Measurements from ENCODE around the gene SMARCD1.

DNA sequence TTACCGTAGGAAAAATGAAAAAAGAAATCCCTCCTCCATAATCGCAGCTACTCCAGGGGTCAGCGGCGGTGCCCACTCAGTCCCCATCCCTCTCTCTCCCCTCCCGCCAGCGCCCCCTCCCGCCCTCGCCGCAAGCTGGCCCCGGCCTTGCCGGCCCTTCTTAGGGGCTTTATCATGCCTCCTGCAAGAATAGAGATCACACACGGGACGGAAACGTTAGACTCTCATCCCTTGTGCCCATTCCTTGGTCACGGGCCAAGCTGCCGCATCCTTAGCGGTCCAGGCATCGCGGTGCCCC is 26.2 kb downstream of the SMARCD1 start:
- no peak for TF ChIP-seq YY1 (IDR thresholded peaks at IDR 0.05; ENCODE audit: insufficient read depth, insufficient read length)
- no peak for TF ChIP-seq SUZ12 (IDR thresholded peaks at IDR 0.05; ENCODE audit: extremely low read depth, insufficient read depth, insufficient read length)
